Muscle layer of duodenum (tissue), 2 donors: Measurements from ENCODE around the gene ZNF574.

Experiments used
- H3K27ac ChIP-seq: one replicate; pipeline ENCODE4 v1.7.0; 2013; ENCODE audit warnings: mild to moderate bottlenecking, low read length
- H3K27me3 ChIP-seq: one replicate; pipeline ENCODE4 v1.7.0; 2013; ENCODE audit warnings: low read depth, mild to moderate bottlenecking, control low read depth, low read length
- H3K36me3 ChIP-seq, 2 donors: one replicate each; pipeline ENCODE4 v1.7.0; 2013; ENCODE audit warnings: low read length in 2 of 2, control low read depth in 1 of 2, mild to moderate bottlenecking in 1 of 2; ENCODE audit not compliant: insufficient read depth in 2 of 2, control insufficient read depth in 1 of 2
- H3K4me1 ChIP-seq, 2 donors: one replicate each; pipeline ENCODE4 v1.7.0; 2013; ENCODE audit warnings: low read length in 2 of 2, mild to moderate bottlenecking in 2 of 2, control low read depth in 1 of 2, moderate library complexity in 1 of 2; ENCODE audit not compliant: insufficient read depth in 2 of 2, control insufficient read depth in 1 of 2
- H3K4me3 ChIP-seq, 2 donors: one replicate each; pipeline ENCODE4 v1.7.0; 2013; ENCODE audit warnings: low read length in 2 of 2, low read depth in 1 of 2, mild to moderate bottlenecking in 1 of 2
- H3K9me3 ChIP-seq, 2 donors: one replicate each; pipeline ENCODE4 v1.7.0; 2013; ENCODE audit warnings: low read length in 2 of 2, control low read depth in 1 of 2, mild to moderate bottlenecking in 1 of 2; ENCODE audit not compliant: control insufficient read depth in 1 of 2
- donor health status: healthy.

Gene ZNF574

DNA sequence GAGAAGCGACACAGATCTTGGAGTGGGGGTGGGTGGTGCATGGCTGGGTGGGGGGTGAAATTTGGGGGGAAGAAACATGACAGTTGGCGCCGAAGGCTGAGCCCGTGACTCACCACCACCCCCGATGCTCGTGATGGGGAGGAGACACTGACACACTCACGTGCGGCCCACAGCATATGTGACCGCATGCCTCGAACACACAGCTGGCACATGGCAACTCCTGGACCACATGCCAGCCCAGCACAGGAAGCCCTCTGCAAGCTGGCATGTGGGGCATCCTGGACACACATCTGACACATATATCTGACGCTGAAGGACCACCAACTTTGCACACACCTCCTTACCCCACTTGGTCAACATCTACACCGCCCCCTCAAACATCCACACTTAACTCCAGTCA lies 4.7 kb upstream of the ZNF574 start:
- Histone ChIP-seq H3K27ac (no peak overlapping the region), H3K36me3 (no peaks in the 10 kb centered on the region), H3K9me3 (no peaks in the 10 kb centered on the region)

DNA sequence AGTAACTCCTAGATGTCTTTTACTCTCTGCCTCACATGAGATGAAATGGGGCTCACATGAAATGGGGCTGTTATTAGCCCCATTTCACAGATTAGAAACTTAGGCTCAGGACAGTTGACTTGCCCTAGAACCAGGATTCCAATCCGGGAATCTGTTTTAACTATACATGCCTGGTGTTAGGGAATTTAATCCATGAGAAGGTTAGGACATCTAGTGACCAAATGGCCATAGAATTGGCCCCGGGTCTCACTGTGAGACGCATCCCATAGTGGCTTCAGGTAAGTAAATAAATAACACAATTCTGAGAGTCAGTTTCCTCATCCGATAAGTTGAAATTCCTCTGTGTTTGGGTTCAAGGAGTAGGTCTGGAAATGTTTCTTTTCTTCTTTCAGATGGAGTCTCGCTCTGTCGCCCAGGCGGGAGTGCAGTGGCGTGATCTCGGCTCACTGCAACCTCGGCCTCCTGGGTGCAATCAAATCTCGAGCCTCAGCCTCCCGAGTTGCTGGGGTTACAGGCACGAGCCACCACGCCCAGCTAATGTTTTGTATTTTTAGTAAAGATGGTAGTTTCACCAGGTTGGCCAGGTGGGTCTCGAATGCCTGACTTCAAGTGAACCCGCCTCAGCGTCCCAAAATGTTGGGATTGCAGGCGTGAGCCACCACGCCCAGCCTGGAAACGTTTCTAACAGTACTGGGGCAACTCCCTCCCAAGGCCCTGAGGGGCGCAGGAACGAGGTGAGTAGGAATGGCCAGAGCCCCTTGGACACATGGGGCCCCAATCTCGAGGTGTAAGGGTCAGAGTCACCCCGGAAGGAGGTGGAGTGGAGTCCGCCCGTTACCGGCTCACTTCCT lies 1.2 kb upstream of the ZNF574 start:
- peaks cover 14 to 30% of the 10 kb centered on the region in 2 donors for H3K4me1 ChIP-seq
- no peaks in the 10 kb centered on the region for H3K9me3 ChIP-seq
- no peaks in the 10 kb centered on the region for H3K27me3 ChIP-seq
- H3K36me3 ChIP-seq: peaks cover 13 to 15% of the 10 kb centered on the region in 2 donors
- peak overlapping the region; percentile 83 to 99 for H3K4me3 ChIP-seq
- H3K27ac ChIP-seq: peak overlapping the region; percentile 100

More for the DNA sequence above, 4.7 kb upstream of the ZNF574 start:
- Histone ChIP-seq H3K4me3 (no peak overlapping the region), H3K4me1 (peaks cover 4 to 31% of the 10 kb centered on the region in 2 donors), H3K27me3 (no peaks in the 10 kb centered on the region)

DNA sequence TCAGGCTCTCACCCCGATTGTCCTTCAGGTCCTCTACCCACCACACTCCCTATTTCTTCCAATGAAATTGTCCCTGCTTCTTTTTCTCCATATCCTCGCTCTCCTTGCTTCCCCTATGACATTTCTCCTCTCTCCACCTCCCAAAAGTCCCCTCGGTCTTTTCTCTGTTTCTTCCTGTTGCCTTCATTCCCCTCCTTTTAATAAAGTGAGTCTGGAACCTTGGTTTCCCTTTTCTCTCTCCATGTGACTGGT lies 676 bp upstream of the ZNF574 start:
- H3K27me3 ChIP-seq: no peaks in the 10 kb centered on the region
- no peaks in the 10 kb centered on the region for H3K9me3 ChIP-seq
- peak overlapping the region; percentile 100 for H3K27ac ChIP-seq
- H3K36me3 ChIP-seq: peaks cover 18 to 20% of the 10 kb centered on the region in 2 donors
- peak overlapping the region; percentile 83 to 99 for H3K4me3 ChIP-seq
- peaks cover 14 to 28% of the 10 kb centered on the region in 2 donors for H3K4me1 ChIP-seq

DNA sequence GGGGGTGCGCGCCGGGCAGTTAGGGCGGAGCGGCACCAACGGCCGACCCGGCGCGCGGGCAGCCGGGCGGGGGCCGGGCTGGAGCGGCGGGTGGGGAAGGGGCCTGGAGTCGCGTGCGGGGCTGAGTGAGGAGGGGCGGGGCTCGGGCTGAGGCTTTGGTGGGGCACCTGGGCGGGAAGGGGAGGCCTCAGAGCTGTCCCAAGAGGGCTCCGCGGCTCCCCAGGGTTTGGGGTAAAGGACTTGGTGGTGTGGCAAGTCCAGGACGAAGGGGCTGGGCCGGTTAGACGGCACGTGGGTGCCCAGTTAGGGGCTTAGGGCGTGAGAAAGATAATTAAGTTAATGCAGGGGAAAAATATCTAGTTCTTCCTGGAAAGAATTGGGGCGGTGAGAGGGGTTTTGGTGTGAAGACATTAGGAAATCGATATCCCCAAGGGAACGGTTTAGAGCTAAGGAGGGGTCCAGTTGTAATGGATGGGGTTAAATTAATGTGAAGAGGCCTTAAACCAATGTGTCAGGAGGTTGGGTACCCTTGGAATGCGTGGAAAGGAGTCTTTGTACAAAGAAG lies 496 bp downstream of the ZNF574 start:
- H3K4me3 ChIP-seq: peak overlapping the region; percentile 83 to 93
- H3K36me3 ChIP-seq: peaks cover 25 to 32% of the 10 kb centered on the region in 2 donors

DNA sequence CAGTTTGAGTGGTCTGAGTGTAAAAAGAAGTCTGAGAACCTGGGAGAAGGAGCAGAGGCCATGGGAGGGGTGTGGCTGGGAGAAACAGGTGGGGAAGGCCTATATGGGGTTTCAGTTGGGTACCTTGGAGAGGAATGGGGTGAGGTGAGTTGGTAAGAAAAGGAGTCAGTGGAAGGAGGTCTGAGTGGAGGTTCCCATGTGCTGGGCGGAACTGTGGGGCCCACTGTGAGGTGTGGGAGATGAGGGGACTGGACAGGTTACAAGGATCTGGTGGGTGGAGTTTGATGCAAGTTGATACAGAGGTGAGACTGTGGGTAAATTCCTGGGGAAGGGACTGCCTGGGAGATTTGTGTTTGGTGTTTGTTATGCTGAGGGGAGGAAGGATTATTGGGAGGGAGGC lies 2.1 kb downstream of the ZNF574 start:
- H3K4me1 ChIP-seq: peaks cover 14 to 23% of the 10 kb centered on the region in 2 donors
- H3K27ac ChIP-seq: no peak overlapping the region
- no peaks in the 10 kb centered on the region for H3K9me3 ChIP-seq
- peaks cover 30 to 41% of the 10 kb centered on the region in 2 donors for H3K36me3 ChIP-seq
- no peaks in the 10 kb centered on the region for H3K27me3 ChIP-seq
- H3K4me3 ChIP-seq: no peak overlapping the region

More for the DNA sequence above, 496 bp downstream of the ZNF574 start:
- H3K27ac ChIP-seq: peak overlapping the region; percentile 71
- no peaks in the 10 kb centered on the region for H3K27me3 ChIP-seq
- no peaks in the 10 kb centered on the region for H3K9me3 ChIP-seq
- peaks cover 14 to 23% of the 10 kb centered on the region in 2 donors for H3K4me1 ChIP-seq

DNA sequence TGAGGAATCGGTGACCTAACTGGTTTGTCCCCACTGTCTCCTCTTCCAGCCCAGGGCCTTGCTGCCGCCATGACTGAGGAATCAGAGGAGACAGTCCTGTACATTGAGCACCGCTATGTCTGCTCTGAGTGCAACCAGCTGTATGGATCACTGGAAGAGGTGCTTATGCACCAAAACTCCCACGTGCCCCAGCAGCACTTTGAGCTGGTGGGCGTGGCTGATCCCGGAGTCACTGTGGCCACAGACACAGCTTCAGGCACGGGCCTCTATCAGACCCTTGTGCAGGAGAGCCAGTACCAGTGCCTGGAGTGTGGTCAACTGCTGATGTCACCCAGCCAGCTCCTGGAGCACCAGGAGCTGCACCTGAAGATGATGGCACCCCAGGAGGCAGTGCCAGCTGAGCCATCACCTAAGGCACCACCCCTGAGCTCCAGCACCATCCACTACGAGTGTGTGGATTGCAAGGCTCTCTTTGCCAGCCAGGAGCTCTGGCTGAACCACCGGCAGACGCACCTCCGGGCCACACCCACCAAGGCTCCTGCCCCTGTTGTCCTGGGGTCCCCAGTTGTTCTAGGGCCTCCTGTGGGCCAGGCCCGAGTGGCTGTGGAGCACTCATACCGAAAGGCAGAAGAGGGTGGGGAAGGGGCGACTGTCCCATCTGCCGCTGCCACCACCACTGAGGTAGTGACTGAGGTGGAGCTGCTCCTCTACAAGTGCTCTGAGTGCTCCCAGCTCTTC lies 2.7 kb downstream of the ZNF574 start:
- H3K27ac ChIP-seq: no peak overlapping the region
- peaks cover 14 to 23% of the 10 kb centered on the region in 2 donors for H3K4me1 ChIP-seq
- H3K27me3 ChIP-seq: no peaks in the 10 kb centered on the region
- H3K4me3 ChIP-seq: no peak overlapping the region
- H3K36me3 ChIP-seq: peaks cover 30 to 45% of the 10 kb centered on the region in 2 donors
- no peaks in the 10 kb centered on the region for H3K9me3 ChIP-seq

DNA sequence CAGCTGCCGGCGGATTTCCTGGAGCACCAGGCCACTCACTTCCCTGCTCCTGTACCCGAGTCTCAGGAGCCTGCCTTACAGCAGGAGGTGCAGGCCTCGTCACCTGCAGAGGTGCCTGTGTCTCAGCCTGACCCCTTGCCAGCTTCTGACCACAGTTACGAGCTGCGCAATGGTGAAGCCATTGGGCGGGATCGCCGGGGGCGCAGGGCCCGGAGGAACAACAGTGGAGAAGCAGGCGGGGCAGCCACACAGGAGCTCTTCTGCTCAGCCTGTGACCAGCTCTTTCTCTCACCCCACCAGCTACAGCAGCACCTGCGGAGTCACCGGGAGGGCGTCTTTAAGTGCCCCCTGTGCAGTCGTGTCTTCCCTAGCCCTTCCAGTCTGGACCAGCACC lies 3.3 kb downstream of the ZNF574 start:
- Histone ChIP-seq H3K27me3 (no peaks in the 10 kb centered on the region), H3K27ac (no peak overlapping the region), H3K4me3 (no peak overlapping the region), H3K4me1 (peaks cover 14 to 23% of the 10 kb centered on the region in 2 donors), H3K36me3 (peaks cover 30 to 48% of the 10 kb centered on the region in 2 donors), H3K9me3 (no peaks in the 10 kb centered on the region)

DNA sequence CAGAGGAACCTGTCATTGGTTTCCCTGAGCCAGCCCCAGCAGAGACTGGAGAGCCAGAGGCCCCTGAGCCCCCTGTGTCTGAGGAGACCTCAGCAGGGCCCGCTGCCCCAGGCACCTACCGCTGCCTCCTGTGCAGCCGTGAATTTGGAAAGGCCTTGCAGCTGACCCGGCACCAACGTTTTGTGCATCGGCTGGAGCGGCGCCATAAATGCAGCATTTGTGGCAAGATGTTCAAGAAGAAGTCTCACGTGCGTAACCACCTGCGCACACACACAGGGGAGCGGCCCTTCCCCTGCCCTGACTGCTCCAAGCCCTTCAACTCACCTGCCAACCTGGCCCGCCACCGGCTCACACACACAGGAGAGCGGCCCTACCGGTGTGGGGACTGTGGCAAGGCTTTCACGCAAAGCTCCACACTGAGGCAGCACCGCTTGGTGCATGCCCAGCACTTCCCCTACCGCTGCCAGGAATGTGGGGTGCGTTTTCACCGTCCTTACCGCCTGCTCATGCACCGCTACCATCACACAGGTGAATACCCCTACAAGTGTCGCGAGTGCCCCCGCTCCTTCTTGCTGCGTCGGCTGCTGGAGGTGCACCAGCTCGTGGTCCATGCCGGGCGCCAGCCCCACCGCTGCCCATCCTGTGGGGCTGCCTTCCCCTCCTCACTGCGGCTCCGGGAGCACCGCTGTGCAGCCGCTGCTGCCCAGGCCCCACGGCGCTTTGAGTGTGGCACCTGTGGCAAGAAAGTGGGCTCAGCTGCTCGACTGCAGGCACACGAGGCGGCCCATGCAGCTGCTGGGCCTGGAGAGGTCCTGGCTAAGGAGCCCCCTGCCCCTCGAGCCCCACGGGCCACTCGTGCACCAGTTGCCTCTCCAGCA lies 4.2 kb downstream of the ZNF574 start:
- Histone ChIP-seq H3K27me3 (no peaks in the 10 kb centered on the region), H3K27ac (no peak overlapping the region), H3K36me3 (peaks cover 30 to 48% of the 10 kb centered on the region in 2 donors), H3K4me3 (no peak overlapping the region), H3K4me1 (peaks cover 14 to 18% of the 10 kb centered on the region in 2 donors), H3K9me3 (no peaks in the 10 kb centered on the region)

DNA sequence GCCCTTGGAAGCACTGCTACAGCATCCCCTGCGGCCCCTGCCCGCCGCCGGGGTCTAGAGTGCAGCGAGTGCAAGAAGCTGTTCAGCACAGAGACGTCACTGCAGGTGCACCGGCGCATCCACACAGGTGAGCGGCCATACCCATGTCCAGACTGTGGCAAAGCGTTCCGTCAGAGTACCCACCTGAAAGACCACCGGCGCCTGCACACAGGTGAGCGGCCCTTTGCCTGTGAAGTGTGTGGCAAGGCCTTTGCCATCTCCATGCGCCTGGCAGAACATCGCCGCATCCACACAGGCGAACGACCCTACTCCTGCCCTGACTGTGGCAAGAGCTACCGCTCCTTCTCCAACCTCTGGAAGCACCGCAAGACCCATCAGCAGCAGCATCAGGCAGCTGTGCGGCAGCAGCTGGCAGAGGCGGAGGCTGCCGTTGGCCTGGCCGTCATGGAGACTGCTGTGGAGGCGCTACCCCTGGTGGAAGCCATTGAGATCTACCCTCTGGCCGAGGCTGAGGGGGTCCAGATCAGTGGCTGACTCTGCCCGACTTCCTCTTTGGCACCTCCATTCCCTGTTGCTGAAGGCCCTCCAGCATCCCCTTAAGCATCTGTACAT lies 4.9 kb downstream of the ZNF574 start:
- Histone ChIP-seq H3K27me3 (no peaks in the 10 kb centered on the region), H3K36me3 (peaks cover 30 to 48% of the 10 kb centered on the region in 2 donors), H3K4me3 (no peak overlapping the region), H3K4me1 (peaks cover 14 to 17% of the 10 kb centered on the region in 2 donors), H3K9me3 (no peaks in the 10 kb centered on the region), H3K27ac (no peak overlapping the region)

DNA sequence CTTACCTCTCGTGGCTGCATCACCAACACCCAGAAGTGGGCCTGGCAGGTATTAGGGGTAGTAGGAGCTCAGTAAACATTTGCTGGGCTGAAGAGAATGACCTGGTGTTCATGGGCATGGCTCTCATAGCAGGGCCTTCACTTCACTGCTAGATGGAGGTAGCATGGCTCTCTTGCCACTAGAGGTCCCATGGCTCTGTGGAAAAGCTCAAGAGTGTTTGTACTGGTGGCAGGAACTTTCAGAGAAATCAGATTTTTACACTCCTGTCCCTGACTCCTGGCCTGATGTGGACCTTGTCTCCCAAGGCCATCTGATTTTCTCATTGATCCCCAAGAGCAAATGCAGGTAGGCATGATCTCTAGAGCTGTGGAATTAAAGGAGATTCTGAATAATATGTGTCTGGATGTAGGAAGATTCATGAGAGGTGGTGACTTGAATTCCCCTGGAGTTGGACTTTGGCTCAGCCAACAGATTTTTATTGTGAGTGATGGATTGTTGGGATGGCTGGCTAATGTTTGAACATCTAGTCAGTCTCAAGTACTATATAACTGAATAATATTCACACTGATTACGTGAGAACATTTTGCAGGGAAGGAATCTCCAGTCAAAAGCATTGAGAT lies 5.7 kb downstream of the ZNF574 start:
- Histone ChIP-seq H3K27me3 (no peaks in the 10 kb centered on the region), H3K27ac (no peak overlapping the region), H3K9me3 (no peaks in the 10 kb centered on the region), H3K4me3 (no peak overlapping the region), H3K36me3 (peaks cover 30 to 48% of the 10 kb centered on the region in 2 donors), H3K4me1 (peaks cover 14% of the 10 kb centered on the region in 2 donors)
